ENCODE measurements around the gene KRTAP10-5.

The KRTAP10-5 gene

DNA sequence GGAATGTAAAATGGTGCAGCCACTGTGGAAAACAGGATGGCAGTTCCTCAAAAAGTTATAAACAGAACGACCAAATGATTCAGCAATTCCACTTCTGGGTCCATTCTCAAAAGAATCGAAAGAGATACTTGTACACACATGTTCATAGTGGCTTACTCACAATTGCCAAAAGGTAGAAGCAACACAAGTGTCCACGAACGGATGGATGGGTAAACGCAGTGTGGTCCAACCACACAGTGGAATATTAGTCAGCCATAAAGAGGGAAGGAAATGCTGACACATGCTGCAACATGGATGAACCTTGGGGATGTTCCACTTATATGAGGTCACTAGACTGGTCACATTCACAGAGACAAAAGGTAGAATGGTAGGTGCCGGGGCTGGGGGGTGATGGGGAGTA is 45.7 kb downstream of the KRTAP10-5 start:
- no peak overlapping the region for H3K4me3 ChIP-seq (ENCODE audit: control insufficient read depth, low read depth, low read length)
- no peak for DNase-seq (ENCODE audit: low read depth)
- TF ChIP-seq, protein P1, sequence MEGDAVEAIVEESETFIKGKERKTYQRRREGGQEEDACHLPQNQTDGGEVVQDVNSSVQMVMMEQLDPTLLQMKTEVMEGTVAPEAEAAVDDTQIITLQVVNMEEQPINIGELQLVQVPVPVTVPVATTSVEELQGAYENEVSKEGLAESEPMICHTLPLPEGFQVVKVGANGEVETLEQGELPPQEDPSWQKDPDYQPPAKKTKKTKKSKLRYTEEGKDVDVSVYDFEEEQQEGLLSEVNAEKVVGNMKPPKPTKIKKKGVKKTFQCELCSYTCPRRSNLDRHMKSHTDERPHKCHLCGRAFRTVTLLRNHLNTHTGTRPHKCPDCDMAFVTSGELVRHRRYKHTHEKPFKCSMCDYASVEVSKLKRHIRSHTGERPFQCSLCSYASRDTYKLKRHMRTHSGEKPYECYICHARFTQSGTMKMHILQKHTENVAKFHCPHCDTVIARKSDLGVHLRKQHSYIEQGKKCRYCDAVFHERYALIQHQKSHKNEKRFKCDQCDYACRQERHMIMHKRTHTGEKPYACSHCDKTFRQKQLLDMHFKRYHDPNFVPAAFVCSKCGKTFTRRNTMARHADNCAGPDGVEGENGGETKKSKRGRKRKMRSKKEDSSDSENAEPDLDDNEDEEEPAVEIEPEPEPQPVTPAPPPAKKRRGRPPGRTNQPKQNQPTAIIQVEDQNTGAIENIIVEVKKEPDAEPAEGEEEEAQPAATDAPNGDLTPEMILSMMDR (IDR thresholded peaks at IDR 0.05; ENCODE audit: control insufficient read depth, insufficient read depth, low read depth, low read length, missing control alignments): no peak

DNA sequence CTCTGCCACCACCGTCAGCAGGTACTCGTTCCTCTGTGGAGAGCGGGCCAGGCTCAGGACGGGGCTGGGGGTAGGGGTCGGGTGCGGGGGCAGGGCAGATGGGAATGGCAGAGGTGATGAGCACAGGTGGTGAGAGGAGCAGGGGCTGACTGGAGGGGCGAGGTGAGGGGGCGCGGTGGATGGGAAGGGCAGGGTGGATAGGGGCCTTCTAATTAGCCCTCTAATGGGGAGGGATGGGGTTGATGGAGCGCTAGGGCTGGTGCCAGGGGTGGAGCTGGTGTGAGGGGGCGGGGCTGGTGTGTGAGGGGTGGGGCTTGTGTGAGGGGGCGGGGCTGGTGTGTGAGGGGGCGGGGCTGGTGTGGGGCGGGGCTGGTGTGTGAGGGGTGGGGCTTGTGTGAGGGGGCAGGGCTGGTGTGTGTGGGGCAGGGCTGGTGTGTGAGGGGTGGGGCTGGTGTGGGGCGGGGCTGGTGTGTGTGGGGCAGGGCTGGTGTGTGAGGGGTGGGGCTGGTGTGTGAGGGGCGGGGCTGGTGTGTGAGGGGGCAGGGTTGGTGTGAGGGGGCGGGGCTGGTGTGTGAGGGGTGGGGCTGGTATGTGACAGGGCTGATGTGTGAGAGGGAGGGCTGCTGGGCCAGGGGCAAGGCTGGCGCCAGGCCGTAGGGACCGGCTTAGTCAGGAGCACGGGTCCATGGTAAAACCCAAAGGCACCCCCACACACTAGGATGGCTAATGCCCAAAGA is 46.3 kb downstream of the KRTAP10-5 start:
- no peak overlapping the region for H3K4me3 ChIP-seq (ENCODE audit: control insufficient read depth, low read depth, low read length)
- TF ChIP-seq, protein P1 (IDR thresholded peaks at IDR 0.05; ENCODE audit: control insufficient read depth, insufficient read depth, low read depth, low read length, missing control alignments): no peak
- no peak for DNase-seq (ENCODE audit: low read depth)

DNA sequence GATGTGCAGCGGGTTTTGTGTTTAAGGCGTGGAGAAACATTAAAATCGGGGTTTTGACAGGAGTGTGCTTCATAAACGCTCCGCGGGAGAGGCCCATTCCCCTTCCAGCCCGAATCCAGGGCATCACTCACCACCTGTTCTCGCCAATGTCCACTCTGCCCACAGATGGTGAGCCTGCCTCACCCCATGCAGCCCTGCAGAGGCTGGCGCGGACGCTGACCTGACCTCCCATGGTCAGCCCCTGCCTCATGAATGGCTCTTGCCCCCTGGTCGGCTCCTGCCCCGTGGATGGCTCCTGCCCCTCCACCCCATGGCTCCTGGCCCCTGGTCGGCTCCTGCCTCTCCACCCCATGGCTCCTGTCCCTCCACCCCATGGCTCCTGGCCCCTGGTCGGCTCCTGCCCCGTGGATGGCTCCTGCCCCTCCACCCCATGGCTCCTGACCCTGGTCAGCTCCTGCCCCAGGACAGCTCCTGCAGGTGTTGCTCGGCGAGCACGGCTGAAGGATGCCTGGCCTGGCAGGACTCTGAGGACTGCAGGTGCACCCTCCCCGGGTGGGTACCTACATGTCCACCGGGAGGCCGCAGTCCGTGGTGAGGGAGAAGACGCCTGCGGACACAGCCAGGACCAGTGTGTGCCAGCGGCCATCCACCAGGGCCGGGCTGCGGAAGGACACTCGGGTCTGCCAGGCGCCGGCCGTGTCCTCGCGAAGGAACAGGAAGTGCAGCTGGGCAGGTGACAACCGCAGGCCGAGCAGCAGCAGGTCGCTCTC is 47.1 kb downstream of the KRTAP10-5 start:
- no peak for DNase-seq (ENCODE audit: low read depth)
- TF ChIP-seq, protein P1 (IDR thresholded peaks at IDR 0.05; ENCODE audit: control insufficient read depth, insufficient read depth, low read depth, low read length, missing control alignments): no peak
- H3K4me3 ChIP-seq (ENCODE audit: control insufficient read depth, low read depth, low read length): no peak overlapping the region

DNA sequence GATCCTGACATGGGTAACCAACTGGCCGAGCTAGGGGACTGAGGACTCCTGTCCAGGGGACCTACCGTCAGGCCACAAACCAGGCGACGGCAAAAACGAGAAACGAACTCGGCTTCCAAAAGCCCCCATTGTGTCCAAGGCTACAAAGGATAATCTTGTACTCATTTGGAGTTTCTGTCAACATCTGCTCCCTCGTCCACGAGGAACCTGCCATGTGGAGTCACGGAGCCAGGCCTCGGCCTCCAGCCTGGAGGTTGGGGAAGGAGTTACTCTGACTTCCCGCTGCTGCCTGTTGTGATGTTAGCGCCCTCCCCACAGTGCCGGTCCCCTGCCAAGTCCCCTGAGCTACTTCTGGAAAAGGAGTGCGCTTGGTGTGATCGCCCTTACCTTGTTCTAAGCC is 47.7 kb downstream of the KRTAP10-5 start:
- DNase-seq (ENCODE audit: low read depth): no peak
- no peak overlapping the region for H3K4me3 ChIP-seq (ENCODE audit: control insufficient read depth, low read depth, low read length)
- TF ChIP-seq, protein P1 (IDR thresholded peaks at IDR 0.05; ENCODE audit: control insufficient read depth, insufficient read depth, low read depth, low read length, missing control alignments): no peak

DNA sequence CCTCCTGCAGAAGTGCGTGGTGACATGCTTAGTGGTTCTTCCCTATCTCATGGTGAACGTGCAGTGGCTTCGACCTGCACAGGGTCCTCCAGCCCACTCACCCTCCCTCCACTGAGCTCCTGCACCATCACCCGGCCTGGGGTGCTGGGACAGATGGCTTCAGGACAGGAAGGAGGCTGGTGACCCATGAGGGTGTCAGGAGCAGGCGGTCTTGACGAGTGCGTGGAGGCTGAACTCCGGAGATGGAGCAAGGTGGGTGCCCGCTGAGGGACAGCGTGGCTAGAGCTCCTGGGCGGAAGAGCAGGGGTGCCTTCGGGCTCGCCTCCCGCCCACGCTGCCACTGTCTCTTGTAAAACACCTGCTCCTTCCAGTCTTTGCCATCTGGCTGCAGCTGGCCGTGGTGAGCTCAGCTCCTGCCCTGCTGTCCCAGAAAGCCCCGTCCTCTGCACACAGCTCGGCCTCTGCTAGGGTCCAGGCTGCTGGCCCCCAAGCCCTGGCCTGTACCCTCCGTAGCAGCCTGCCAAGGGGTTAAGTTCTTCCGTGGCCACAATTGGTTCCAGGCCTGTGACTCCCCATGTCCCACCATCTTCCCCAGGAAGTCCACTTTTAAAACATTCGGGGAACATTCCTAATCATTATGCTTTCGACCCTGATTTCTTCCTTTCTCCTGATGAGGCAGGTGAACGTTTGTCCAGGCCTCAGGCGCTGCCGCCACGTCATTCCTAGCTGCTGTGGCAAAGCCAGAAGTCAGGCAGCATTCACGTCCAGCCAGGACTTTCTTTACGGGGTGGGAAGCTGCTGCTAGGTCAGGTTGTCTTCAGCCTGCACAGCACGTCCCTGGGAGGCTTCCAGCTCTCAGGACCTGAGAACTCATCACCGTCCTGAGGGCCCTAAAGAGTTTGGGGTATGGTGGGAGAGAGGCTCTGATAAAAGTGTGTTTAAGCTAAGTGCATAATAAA is 48.5 kb downstream of the KRTAP10-5 start:
- no peak for DNase-seq (ENCODE audit: low read depth)
- no peak overlapping the region for H3K4me3 ChIP-seq (ENCODE audit: control insufficient read depth, low read depth, low read length)
- TF ChIP-seq, protein P1 (IDR thresholded peaks at IDR 0.05; ENCODE audit: control insufficient read depth, insufficient read depth, low read depth, low read length, missing control alignments): no peak

DNA sequence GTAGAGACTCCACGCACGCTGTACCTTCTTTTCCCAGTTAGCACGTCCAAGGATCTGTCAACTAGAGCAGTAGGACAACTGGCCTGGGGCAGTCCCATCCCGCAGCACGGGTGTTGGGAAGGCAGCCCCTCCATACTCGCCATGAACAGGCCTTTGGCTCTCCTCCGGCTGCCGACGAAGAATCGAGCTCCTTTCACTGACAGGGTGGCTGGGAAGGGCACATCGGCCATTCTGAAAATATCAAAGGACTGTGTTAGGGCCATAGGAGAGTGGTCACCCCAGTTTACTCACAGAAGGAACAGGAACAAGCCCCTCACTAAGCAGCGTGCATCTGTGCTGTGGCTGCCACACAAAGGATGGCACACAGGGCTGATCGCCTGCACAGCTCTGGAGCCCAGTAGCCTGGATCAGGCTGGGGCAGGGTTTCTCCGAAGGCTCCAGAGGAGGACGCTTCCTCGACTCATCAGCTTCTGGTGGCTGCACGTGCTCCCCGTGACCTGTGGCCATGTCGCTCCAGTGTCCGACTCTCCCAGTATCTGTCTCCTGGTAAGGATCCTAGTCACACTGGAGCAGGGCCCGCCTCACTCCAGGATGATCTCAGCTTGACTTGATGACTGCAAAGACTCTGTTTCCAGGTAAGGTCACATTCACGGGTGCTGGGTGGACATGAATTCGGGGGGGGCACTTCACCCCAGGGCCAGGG is 49.4 kb downstream of the KRTAP10-5 start:
- no peak for DNase-seq (ENCODE audit: low read depth)
- TF ChIP-seq, protein P1 (IDR thresholded peaks at IDR 0.05; ENCODE audit: control insufficient read depth, insufficient read depth, low read depth, low read length, missing control alignments): no peak
- no peak overlapping the region for H3K4me3 ChIP-seq (ENCODE audit: control insufficient read depth, low read depth, low read length)
